Head of caudate nucleus (tissue), 42 donors: ENCODE data around the gene ZCCHC24.
"Not testable (repeated sequence)": the region's sequence is repeated elsewhere in the genome, so short reads cannot be mapped to it uniquely, and the experiment has no call there.

ENCODE experiments used
- DNase-seq, 42 donors: peaks; one replicate each; pipeline versions ENCODE4 v3.0.0 to v3.0.0-alpha.2; 2020 to 2021; ENCODE audit warnings: mixed read lengths in 7 of 42
- intact Hi-C: fragments of 100-400 bp; cut with DNase I; formaldehyde crosslinking; loops from one replicate; pipeline ENCODE4 v1.15.0; 2022

The ZCCHC24 gene

DNA sequence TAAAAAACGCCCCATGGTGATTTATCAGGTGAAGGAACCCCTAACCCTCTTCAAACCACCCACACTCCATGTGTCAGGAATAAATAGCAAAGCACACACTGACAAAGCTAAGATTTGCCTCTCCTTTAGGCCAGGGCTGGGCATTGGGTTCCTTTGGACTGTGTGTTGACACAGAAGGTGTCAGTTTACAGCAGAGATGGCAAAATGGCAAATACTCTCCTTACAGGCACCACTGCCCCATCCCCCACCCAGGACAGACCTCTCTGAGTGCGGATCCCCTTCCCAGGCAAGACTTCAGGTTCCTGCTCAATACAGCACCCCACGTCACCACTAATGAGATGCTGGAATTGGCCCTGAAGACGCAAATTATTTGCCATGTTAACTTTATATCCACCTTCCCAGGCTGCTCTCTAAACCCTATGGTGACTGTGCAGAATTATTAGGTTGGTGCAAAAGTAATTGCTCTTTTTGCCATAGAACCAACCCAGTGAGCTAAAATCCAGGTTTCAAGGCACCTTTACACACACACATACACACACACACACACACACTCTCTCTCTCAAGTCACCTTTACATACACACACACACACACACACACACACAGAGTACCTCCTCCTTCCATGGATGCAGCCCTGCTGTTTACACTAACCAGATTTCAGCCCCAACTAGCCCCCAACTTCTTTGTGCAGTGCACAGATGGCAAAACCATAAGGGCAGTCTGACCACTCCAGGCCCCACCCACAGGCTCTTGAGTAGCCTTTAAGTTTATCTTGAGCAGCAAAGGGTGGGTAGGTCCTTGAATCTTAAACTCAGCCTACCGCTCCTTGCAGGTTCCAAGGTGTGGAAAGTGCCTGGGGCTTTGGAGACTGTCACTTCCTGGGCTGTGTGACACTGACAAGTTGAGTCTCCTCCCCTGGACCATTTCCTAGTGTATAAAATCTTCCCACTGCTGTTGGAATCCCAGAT, 4.0 kb upstream of the ZCCHC24 start:
- peak in 4 of 42 donors; percentile 4 to 37 (median 20) for DNase-seq

DNA sequence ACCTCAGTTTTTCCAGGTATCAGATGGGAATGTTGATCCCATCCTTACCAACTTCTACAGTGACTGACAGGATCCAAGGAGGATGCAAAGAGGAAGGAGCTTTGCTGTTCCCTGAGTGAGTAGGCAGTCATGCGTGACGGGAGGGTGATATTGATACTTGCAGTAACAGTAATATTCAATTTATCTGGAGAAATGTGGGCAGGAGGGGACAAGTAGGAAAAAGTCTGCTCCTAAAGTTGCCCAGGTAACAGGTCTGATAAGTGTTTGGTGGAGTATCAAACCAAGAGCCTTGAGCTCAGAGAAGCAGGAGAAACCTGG, 3.3 kb upstream of the ZCCHC24 start:
- intact Hi-C loops, result no loop called here

More for the DNA sequence above, 4.0 kb upstream of the ZCCHC24 start:
- intact Hi-C loops, result no loop called here

DNA sequence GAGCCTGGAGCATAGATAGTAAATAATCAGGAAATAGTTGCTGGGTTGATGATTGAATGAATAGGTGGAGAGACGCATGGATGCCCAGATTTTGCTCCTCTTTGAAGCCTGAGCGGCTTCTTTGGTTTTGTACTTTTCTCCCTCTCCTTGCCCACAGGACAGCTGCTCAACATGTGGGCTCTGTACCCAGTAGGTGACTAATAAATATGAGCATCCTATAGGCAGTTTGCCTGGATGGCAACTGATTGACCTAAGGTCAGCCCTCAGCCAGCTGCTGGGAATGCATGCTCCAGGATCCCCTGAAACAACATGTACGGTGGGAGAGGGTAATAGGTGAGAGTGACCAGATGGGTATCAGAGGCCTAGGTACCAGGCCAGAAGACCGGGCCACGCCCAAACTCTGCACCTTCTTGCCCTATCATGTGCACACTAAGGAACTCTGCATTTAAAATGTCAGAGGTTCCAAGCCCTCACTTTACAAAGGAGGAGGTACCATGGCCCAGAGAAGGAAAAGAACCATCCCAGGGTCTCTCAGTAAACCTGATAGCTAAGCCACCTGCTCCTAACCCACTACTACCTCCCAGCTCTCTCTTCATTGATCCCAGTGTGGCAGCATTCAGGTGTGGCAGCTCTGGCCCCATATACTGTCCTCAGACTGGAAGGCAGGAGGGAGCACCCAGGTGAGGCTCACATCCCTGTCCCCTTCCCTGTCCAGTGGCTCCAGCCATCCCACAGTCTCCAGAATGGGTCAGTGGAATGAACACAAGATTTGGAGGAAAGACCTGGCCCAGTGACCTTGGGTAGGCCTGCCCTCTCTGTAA, 2.7 kb upstream of the ZCCHC24 start:
- intact Hi-C loops, result no loop called here
- DNase-seq, result peak in 5 of 42 donors; percentile 9 to 34 (median 16)

More for the DNA sequence above, 3.3 kb upstream of the ZCCHC24 start:
- DNase-seq, result peak in 1 of 42 donors; percentile 1

GRCh38 chr10:79447249-79447648, 1.8 kb upstream of the ZCCHC24 start:
- peak in 5 of 42 donors; percentile 10 to 34 (median 12) for DNase-seq
- intact Hi-C loops, result not testable (repeated sequence)

DNA sequence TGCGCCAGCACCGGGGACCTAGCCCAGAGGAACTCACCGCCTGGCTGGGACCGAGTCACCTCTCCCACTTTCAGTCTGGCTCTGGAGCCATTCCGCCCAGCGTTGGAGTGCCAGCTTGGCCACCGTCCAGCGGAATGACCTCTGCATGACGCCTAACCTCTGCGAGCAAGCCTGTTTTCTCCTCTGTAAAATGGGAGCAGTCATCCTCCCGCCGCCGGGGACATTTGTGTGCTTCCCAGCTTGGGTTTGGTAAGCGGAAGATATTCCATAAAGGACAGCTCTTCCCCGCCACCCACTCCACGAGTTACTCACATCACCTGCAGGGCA, 1.3 kb upstream of the ZCCHC24 start:
- intact Hi-C loops, result no loop called here
- peak in 34 of 42 donors; percentile 29 to 85 (median 54) for DNase-seq

- peak in 18 of 42 donors; percentile 15 to 62 (median 48) for DNase-seq
- intact Hi-C loops, result loop anchor here (1.0 kb wide), 1 partner anchor 37 kb away; no protein-coding TSS in a partner anchor
These were observed 743 bp upstream of the ZCCHC24 start for GRCh38 chr10:79445977-79446757.

DNA sequence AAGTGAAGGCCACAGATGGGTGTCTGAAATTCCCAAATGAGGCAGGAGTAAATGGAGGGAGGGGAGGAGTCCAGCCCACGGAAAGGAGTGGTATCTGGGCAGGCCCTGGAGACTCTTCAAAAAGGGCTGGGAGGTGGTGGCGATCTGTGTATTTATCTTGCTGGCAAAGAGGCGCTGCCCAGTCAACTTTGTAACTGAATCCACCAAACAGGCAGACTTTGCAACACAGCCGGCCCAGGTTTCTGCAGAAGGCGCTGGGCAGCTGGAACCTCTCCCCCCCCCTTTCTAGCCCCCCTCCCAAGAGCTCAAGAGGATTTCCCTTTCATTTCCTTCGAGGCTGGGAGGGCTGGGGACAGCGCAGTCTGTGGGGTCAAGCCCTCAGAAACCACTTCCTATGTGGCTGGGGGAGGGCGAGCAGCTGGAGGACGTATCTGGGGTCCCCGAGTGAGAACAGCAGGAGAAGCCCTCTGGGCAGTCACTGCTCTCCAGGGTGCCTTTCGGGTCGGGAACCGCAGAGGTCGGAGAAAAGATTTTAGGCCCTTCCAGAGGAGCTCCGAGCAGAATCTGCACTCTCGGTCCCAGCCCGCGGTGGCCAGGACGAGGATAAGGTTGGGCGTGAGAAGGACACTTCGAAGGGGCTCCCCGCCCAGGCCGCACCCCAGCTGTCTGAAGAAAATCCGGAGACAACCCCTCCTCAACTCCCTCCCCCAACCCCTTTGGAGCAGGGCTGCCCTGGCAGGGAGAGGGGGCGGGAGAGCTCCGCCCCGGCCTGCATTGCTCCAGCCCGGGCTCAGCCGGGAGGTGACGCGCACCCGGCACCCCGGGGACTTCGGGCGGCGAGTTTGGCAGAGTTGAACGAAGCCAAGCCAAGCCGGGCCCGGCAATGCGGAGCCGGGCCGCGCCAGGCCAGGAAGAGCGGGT, 965 bp downstream of the ZCCHC24 start:
- intact Hi-C loops, result loop anchor here (1.0 kb wide), 1 partner anchor 35 kb away; no protein-coding TSS in a partner anchor
- DNase-seq, result peak in 35 of 42 donors; percentile 16 to 82 (median 57)

DNA sequence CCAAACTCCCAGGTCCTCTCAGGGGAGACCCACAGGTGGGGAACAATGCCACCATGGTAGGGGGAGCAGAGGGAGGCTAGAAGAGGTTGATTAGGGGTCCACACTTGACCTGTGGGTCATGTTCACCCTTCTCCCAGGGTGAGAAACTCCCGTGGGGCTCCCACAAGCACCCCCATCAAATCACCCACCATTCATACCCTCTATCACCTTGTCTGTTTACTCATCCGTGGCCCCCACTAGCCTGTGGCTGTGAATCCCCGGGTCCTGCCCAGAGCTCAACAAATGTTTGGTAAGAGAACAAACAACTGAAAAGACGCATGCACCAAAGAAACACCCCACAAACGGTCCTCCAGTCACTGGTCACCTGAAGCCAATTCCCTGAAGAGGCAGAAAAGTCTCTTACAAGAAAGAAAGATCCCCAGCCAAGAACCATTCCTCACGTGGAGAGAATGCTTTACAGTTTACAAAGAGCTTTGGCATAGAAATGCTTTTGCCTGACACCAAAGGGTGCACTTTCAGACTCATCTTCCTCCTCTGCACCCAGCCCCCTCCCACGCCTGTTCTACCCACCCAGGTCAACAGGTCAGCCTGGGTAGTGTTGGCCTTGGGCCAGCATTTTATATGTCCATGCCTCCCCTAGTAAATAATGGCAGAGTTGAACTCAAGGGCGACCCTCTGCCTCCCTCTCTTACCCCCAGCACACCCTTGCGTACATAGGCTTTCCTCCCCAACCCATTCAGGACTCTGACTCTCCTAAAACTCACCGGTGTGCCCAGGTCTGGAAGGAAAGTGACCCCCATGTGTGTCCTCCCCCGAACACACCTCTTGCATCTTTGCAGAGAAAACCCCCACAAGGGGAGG, 1.9 kb downstream of the ZCCHC24 start:
- intact Hi-C loops, result no loop called here
- peak in 6 of 42 donors; percentile 11 to 39 (median 22) for DNase-seq

- intact Hi-C loops, result no loop called here
- peak; percentile 84 to 97 (median 93) for DNase-seq
These were observed 3.0 kb downstream of the ZCCHC24 start for GRCh38 chr10:79442171-79443040.

GRCh38 chr10:79441433-79441832, 4.0 kb downstream of the ZCCHC24 start:
- intact Hi-C loops, result no loop called here
- peak in 3 of 42 donors; percentile 10 to 23 (median 13) for DNase-seq

- intact Hi-C loops, result no loop called here
These were observed 5.1 kb downstream of the ZCCHC24 start for GRCh38 chr10:79440281-79440680.

DNA sequence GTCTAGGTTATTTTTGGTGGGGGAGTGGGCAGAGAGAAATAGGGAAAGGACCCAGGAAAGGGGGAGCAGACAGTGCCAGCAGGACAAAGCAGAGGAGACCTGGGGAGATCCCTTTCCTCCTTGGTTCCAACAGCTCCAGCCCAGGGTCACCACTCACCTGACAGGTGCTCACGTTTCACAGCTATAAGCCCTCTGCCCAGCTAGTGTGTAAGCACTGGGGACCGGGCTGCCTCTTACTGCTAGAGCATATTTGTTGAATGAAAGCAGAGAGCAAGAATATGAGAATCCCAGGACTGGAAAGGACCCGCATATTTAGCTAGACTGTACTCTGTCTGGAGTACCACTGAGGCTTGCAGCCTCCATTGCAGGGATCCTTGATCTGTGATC, 6.7 kb downstream of the ZCCHC24 start:
- DNase-seq, result peak in 3 of 42 donors; percentile 20 to 38 (median 34)
- intact Hi-C loops, result no loop called here

More at GRCh38 chr10:79440281-79440680, 5.1 kb downstream of the ZCCHC24 start:
- DNase-seq, result peak in 6 of 42 donors; percentile 15 to 42 (median 22)

DNA sequence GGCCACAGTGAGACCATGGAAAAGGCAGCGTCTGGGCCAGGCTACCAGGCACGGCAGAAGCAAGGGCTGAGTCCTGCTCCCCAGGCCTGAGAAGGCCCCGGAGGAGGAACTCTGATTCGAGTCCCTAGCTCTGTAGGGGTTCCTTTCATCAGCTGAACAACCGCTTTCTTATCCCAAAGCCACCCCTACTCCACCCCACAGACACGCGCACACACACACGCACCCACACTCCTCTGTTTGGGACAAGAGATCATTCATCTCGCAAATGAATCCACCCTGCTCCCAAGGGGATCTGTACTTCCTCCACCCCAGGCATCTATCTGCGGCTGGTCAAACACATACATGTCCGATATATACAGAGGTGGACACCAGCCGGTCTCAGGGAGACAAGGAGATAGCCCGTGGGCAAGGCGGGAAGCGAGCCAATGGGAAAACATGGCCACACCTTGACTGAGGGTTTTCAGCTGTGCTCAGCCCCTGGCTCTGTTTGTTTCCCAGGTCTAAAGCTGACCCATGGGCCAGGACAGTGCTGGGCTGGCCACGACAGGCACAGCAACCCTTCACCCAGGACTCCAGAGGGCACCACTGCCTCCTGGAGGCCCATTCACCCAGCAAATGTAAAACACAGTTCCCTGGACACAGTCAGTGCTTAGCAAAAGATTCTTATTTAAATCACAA, 7.3 kb downstream of the ZCCHC24 start:
- intact Hi-C loops, result no loop called here

DNA sequence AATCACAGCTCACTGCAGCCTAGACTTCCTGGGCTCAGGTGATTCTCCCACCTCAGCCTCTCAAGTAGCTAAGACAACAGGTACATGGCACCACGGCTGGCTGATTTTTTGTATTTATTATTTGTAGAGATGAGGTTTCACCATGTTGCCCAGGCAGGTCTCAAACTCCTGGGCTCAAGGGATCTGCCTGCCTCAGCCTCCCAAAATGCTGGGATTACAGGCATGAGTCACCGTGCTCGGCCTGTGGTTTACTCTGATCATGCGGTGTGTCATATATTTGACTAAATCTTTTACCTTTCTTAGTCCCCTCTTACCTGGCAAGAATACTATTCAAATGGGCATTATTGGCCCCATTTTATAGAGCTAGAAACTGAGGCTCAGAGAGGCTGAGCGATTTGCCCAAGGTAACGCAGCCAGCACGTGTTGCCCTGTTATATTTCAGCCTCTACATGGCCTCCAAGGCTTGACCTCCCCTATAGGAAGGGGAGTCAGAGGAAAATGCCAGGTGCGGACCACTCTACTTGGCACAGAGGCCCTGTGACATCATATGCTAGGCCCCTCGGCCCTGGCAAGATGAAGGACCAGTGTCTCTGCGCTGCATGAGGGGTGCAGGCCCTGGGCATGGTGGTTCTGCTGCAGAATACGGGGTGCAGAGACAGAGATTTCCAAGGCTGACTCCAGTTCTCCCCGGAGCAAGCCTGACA, 8.2 kb downstream of the ZCCHC24 start:
- peak in 4 of 42 donors; percentile 8 to 39 (median 24) for DNase-seq
- intact Hi-C loops, result no loop called here

More for the DNA sequence above, 7.3 kb downstream of the ZCCHC24 start:
- DNase-seq, result peak in 31 of 42 donors; percentile 32 to 80 (median 55)

- peak in 2 of 42 donors; percentile 10 to 14 for DNase-seq
- intact Hi-C loops, result no loop called here
These were observed 8.6 kb downstream of the ZCCHC24 start for GRCh38 chr10:79436850-79437103.
